GM19240 (cell line): ENCODE data around the gene PGR.

ENCODE experiments used
- DNase-seq: peaks from one replicate; pipeline ENCODE4 v3.0.0; 2011; ENCODE audit warnings: low spot score; ENCODE audit not compliant: insufficient read length

PGR gene

GRCh38 chr11:101010899-101011298 is 118.7 kb downstream of the PGR start:
- DNase-seq, result no peak

DNA sequence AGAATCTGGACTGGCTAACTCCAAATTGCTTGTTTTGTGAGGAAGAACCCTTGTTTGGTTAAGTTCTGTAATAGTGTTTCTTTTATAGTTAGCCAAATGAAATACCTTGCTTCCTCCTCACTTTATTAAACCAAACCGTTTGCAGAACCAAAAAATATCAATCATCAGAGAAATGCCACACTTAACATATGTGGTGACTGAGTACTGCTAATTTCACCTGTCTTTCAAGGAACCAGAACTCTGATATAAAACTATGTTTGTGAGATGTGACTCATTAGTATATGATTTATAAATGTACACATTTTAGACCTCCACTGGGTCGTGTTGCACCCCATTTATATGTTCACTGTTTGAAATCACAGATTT is 119.9 kb downstream of the PGR start:
- no peak for DNase-seq

GRCh38 chr11:101008961-101009689 is 120.5 kb downstream of the PGR start:
- DNase-seq, result no peak

- no peak for DNase-seq
These were observed 126.1 kb downstream of the PGR start for GRCh38 chr11:101003468-101003867.

- no peak for DNase-seq
These were observed 129.9 kb downstream of the PGR start for GRCh38 chr11:100999756-101000155.

DNA sequence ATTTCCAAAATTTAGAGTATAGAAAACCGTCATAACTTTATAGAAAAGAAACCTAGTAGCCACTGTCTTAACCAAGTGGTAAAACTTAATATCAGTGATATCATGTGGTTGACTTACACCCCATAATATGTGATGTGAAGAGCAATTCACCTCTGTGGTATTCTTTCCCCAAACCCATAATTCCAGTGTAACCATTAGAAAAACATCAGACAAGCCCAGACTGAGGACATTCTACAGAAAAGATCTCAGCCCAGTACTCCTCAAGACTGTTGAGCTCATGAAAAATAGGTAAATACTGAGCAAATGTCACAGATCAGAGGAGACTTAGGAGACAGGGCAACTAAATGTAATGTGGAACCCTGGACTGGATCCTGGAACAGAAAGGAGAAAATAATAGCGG is 134.6 kb downstream of the PGR start:
- no peak for DNase-seq

- no peak for DNase-seq
These were observed 138.1 kb downstream of the PGR start for GRCh38 chr11:100991541-100991940.

GRCh38 chr11:100990931-100991330 is 138.7 kb downstream of the PGR start:
- DNase-seq, result no peak

DNA sequence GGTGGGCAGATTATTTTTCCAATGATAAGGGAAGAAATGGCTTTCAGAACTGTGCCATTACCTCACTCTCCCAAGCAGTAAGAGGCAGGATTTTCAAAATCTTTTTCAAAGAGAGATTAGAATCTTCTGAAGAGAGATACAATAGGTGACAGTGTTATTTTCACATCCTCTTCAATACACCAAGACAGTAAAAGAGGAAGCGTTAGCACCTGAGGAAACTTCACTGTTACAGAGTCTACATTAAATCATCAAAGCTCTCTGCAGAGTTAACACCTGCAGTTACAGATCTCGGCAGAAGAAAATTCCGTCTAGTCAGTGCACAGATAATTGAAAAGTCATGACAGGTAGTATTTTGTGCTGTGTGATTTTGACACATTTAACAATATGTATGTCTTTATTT is 144.9 kb downstream of the PGR start:
- DNase-seq, result no peak

DNA sequence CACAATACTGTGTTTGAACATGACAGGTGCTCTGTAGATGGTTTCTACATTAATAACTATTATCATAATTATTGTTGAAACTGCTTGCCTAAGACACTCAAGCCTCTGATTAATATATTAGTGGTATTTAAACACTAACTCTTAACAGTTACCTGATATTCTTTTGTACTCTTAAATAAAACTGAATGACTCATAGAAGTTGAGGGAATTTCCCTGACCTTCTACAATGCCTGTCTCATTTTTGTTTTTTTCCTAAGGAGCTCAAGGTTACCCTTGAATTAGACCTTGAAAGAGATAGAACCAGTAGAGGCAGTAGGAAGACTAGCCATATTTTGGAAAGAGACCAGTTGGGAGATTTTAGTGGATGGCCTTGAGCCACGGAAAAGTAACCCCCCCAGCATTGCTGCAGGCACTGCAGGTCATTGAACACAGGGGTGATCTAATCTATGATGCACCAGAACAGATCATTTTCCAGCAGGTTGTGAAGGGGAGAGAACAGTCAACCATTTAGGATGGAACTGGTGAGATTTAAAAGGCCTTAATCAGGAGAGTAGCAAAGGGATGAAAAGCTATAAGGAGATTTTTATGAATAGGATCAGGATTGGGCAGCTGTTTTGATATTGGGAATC is 148.3 kb downstream of the PGR start:
- no peak for DNase-seq

- no peak for DNase-seq
These were observed 149.5 kb downstream of the PGR start for GRCh38 chr11:100980156-100980555.
